Fibroblast of peridontal ligament (primary cell): ENCODE results near the gene TADA2B.

Experiments
- DNase-seq: peaks from one replicate; pipeline ENCODE4 v3.0.0-alpha.2; 2010; ENCODE audit errors: extremely low read depth

The TADA2B gene

GRCh38 chr4:7018281-7018680 lies 24.9 kb upstream of the TADA2B start:
- DNase-seq, result no peak

DNA sequence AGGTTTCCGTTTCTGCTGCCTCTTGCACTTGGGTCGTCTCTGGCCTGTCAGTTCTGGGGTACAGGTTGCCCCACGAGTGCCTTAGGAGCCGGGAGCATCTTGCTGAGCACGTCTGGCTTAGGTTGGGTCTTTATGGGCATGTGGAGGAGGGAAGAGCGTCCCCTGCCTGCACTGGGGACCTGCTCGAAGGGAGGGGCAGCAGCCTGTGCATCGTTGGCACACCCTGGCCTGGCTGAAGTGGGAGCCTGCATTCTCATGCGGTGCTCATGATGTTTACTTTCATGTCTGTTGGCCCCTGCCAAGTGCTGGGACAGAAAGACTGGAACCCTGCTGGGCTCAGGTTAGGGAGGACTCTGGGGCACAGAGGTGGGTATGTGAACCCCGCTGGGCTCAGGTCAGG lies 23.8 kb upstream of the TADA2B start:
- DNase-seq, result no peak

DNA sequence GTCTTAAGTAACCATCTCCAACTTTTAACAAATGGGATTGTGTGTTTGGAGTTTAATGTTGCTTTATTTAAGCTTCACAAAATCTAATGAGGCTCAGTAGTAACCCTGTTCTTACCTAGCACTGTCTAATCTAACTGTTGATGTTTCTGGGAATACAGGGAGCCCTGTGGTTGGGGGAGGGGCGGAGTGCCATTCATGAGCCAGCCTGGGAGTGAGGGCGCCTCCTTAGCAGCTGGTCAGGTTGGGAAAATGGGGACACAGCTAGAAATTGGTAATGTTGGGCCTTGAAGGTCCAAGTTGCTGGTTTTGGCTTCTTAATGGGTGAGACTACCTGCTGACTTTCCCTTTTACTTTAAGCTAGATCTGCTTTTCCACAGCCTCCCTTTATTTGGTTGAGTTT lies 22.9 kb upstream of the TADA2B start:
- no peak for DNase-seq

DNA sequence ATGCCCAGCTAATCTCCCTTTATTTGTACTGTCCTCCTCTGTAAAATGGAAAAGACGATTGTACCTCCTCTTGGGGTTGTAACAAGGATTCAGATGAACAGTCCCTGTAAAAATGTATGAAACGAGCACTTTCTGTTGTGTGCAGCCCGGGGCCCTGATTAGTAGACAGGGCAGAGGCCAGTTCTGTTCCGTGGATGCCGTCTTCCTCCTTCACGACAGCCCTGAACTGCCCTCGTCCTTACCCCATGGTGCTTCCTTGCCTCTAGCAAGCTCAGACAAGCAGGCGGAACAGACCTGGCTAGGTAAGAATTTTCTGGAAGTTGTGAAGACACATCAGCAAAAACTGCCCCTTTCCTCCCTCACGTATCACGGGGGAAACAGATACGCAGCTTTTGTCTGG lies 22.3 kb upstream of the TADA2B start:
- DNase-seq, result no peak

DNA sequence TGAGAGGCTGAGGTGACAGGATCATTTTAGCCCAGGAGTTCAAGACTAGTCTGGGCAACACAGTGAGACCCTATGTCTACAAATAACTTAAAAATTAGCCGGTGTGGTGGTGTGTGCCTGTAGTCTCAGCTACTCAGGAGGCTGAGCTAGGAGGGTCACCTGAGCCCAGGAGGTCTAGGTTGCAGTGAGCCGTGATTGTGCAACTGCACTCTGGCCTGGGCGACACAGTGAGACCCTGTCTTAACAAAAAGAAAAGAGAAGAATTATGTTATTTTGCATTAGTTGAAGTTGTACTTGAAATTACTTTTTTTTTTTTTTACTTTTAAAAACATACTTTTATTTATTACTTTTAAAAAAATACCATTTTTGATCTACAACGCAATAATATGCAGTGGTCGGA lies 21.8 kb upstream of the TADA2B start:
- DNase-seq, result no peak

GRCh38 chr4:7021930-7022664 lies 21.1 kb upstream of the TADA2B start:
- DNase-seq, result peak; percentile 53

DNA sequence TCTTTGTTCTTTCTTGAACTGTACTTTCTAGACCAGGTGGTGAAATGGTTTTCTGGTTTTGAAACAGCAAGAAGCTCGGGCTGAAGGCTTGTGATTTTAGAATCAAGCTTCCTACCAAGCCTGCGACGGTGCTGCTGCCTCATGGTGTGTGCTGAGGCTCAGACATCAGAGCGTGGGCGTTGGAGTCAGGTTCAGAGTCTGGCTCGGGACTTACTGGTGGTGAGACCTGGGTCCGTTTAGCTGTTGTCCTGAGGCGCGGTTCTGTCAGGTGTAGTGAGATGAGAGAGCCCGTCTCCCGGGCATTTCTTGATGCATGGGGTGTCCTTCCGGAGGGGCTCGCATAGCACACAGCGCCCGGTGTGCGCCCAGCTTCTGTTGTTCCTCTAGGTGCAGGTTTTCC lies 19.7 kb upstream of the TADA2B start:
- DNase-seq, result no peak

DNA sequence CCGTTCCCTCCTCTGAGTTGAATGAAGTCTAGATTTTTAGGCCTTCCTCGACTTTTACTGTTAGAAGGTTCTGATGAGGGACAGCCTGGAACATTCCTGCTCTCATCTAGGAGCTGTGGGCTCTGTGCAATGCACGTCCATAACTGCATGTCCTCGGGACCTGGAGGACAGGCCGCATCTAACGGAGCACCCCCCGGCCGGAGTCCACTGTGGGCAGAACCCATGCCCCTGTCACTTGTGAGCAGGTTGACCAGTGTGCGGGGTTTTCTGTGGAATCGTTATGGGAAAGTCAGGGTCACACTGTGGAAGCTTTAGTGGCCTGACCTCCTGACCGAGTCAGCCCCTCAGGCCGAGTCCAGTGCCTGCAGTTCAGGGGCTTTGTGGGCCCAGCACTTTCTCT lies 19.3 kb upstream of the TADA2B start:
- no peak for DNase-seq

- no peak for DNase-seq
Observed at GRCh38 chr4:7024336-7024890, 18.8 kb upstream of the TADA2B start.

DNA sequence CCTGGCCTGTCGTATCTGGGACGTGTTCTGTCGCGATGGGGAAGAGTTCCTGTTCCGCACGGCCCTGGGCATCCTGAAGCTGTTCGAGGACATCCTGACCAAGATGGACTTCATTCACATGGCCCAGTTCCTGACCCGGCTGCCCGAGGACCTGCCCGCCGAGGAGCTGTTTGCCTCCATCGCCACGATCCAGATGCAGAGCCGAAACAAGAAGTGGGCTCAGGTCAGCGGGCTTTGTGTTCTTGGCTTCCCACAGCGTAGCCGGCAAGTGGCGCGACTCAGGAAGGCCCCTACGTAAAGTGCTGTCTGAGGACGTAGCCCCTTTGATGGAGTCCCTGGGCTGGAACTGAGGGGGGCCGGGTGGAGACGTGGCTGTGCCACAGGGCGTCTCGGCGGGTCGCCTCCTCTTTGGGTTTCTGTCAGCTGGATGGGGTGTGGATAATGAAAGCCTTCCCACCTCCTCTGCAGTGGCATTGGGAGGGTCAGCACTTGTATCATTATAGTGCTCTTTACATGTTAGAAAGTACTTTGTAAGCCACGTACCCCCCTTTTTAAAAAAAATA lies 18.1 kb upstream of the TADA2B start:
- DNase-seq, result no peak

GRCh38 chr4:7026107-7026506 lies 17.1 kb upstream of the TADA2B start:
- no peak for DNase-seq

DNA sequence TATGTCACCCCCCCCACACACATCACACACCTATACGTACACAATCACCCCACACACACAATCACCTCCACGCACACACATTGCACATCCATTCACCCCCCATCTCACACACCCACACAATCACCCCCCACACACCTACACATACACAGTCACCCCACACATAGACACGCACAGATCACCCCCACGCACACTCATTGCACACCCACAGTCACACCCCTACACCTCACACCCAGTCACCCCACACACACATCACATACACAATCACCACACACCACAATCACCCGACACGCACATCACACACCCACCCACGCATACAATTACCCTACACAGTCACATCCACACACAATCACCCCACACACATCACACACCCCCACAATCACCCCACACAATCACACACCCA lies 15.9 kb upstream of the TADA2B start:
- DNase-seq, result no peak

DNA sequence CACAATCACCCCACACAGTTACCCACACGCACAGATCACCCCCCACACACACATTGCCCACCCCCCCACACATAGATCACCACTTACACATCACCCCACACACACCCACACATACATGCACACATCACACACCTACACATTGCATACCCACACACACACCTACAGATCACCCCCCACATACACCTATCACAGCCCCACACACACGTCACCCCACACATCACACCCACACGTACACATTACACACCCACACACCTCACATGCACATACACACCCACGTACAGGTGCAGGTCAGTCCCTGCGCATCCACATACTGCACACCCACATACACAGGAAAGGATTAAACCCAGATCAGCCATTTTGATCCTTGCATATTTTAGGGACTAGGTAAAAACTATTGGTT lies 15.3 kb upstream of the TADA2B start:
- DNase-seq, result no peak

DNA sequence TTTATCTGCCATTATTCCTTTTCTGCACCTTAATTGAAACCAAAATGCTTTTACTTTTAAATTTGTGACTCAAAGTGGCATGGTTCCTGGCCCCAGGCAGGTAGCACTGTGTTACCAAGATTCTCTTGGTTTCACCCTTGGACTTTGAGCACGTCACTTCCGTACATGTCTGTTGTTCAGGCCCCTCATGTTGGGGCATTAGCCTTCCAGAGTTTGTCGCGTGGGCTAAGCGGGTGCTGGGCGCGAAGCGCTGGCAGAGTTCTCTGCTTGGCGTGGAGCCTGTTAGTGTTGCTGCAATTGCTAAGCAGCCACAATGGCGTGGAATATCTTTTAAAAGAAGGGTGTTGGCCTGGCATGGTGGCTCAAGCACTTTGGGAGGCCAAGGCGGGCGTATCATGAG lies 14.0 kb upstream of the TADA2B start:
- DNase-seq, result no peak

DNA sequence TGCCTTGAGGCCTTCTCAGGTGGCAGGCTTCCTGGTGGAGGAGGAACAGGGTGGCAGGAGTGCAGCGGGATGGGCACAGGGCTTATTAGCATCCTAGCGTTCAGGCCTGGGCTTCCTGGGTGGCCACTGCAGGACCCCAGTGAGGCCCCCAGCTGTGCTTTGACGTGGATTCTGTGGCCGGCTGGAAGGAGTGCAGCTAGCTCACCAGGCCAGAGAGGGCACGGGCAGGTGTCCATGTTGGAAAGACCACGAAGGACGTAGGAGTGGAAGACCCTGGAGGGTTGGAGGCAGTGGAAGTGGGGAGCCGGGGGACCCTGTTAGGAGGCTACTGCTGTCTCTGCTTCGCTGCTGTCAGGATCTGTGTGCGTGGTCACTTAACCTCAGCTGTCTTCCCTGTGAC lies 13.3 kb upstream of the TADA2B start:
- DNase-seq, result no peak

DNA sequence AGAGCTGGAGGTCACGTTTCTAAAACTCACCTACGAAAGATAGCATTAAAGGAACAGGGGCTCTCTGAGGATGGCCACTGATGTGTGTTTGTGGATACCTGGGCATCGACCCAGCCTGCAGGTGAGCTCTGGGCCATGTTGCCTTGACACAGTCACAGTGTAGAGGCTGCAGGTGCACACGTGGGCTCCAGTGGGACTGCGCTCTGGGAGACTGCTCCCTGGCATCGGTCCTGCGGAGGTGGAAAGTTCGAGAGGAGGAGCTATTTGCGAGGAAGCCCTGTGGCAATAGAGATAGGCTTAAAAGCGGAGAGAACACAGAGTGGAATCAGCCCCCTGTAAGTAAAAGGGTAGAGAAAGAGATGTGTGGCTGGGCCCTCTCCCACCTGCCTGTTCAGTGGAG lies 12.3 kb upstream of the TADA2B start:
- no peak for DNase-seq

GRCh38 chr4:7031558-7032449 lies 11.4 kb upstream of the TADA2B start:
- no peak for DNase-seq

- no peak for DNase-seq
Observed at GRCh38 chr4:7032596-7032995, 10.6 kb upstream of the TADA2B start.

GRCh38 chr4:7034262-7035081 lies 8.7 kb upstream of the TADA2B start:
- DNase-seq, result peak; percentile 46

GRCh38 chr4:7037425-7037824 lies 5.7 kb upstream of the TADA2B start:
- no peak for DNase-seq

- DNase-seq, result no peak
Observed at GRCh38 chr4:7040765-7041164, 2.4 kb upstream of the TADA2B start.

GRCh38 chr4:7041246-7041645 lies 1.9 kb upstream of the TADA2B start:
- DNase-seq, result no peak
